ENCODE results near the gene CRIM1.

GRCh38 chr2:36407413-36407812 lies 51.8 kb downstream of the CRIM1 start:
- TF ChIP-seq ATF2 (CRISPR knock-in tag; IDR thresholded peaks at IDR 0.05; ENCODE audit: borderline replicate concordance, low read depth), result no peak
- TF ChIP-seq, protein P1, sequence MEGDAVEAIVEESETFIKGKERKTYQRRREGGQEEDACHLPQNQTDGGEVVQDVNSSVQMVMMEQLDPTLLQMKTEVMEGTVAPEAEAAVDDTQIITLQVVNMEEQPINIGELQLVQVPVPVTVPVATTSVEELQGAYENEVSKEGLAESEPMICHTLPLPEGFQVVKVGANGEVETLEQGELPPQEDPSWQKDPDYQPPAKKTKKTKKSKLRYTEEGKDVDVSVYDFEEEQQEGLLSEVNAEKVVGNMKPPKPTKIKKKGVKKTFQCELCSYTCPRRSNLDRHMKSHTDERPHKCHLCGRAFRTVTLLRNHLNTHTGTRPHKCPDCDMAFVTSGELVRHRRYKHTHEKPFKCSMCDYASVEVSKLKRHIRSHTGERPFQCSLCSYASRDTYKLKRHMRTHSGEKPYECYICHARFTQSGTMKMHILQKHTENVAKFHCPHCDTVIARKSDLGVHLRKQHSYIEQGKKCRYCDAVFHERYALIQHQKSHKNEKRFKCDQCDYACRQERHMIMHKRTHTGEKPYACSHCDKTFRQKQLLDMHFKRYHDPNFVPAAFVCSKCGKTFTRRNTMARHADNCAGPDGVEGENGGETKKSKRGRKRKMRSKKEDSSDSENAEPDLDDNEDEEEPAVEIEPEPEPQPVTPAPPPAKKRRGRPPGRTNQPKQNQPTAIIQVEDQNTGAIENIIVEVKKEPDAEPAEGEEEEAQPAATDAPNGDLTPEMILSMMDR (IDR thresholded peaks at IDR 0.05), result no peak
- TF ChIP-seq, protein P2, sequence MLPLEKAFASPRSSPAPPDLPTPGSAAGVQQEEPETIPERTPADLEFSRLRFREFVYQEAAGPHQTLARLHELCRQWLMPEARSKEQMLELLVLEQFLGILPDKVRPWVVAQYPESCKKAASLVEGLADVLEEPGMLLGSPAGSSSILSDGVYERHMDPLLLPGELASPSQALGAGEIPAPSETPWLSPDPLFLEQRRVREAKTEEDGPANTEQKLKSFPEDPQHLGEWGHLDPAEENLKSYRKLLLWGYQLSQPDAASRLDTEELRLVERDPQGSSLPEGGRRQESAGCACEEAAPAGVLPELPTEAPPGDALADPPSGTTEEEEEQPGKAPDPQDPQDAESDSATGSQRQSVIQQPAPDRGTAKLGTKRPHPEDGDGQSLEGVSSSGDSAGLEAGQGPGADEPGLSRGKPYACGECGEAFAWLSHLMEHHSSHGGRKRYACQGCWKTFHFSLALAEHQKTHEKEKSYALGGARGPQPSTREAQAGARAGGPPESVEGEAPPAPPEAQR (CRISPR knock-in tag; IDR thresholded peaks at IDR 0.05), result no peak
- no peak for TF ChIP-seq TEAD4 (CRISPR knock-in tag; IDR thresholded peaks at IDR 0.05)
- TF ChIP-seq, protein P3, sequence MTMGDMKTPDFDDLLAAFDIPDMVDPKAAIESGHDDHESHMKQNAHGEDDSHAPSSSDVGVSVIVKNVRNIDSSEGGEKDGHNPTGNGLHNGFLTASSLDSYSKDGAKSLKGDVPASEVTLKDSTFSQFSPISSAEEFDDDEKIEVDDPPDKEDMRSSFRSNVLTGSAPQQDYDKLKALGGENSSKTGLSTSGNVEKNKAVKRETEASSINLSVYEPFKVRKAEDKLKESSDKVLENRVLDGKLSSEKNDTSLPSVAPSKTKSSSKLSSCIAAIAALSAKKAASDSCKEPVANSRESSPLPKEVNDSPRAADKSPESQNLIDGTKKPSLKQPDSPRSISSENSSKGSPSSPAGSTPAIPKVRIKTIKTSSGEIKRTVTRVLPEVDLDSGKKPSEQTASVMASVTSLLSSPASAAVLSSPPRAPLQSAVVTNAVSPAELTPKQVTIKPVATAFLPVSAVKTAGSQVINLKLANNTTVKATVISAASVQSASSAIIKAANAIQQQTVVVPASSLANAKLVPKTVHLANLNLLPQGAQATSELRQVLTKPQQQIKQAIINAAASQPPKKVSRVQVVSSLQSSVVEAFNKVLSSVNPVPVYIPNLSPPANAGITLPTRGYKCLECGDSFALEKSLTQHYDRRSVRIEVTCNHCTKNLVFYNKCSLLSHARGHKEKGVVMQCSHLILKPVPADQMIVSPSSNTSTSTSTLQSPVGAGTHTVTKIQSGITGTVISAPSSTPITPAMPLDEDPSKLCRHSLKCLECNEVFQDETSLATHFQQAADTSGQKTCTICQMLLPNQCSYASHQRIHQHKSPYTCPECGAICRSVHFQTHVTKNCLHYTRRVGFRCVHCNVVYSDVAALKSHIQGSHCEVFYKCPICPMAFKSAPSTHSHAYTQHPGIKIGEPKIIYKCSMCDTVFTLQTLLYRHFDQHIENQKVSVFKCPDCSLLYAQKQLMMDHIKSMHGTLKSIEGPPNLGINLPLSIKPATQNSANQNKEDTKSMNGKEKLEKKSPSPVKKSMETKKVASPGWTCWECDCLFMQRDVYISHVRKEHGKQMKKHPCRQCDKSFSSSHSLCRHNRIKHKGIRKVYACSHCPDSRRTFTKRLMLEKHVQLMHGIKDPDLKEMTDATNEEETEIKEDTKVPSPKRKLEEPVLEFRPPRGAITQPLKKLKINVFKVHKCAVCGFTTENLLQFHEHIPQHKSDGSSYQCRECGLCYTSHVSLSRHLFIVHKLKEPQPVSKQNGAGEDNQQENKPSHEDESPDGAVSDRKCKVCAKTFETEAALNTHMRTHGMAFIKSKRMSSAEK (CRISPR knock-in tag; IDR thresholded peaks at IDR 0.05; ENCODE audit: borderline replicate concordance), result no peak
- TF ChIP-seq, protein P4, sequence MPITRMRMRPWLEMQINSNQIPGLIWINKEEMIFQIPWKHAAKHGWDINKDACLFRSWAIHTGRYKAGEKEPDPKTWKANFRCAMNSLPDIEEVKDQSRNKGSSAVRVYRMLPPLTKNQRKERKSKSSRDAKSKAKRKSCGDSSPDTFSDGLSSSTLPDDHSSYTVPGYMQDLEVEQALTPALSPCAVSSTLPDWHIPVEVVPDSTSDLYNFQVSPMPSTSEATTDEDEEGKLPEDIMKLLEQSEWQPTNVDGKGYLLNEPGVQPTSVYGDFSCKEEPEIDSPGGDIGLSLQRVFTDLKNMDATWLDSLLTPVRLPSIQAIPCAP (CRISPR knock-in tag; IDR thresholded peaks at IDR 0.05), result no peak
- TF ChIP-seq TCF7 (CRISPR knock-in tag; IDR thresholded peaks at IDR 0.05; ENCODE audit: low read depth), result no peak
- TF ChIP-seq FOXJ3 (CRISPR knock-in tag; IDR thresholded peaks at IDR 0.05; ENCODE audit: borderline replicate concordance), result no peak
- TF ChIP-seq, protein P5, sequence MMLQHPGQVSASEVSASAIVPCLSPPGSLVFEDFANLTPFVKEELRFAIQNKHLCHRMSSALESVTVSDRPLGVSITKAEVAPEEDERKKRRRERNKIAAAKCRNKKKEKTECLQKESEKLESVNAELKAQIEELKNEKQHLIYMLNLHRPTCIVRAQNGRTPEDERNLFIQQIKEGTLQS (CRISPR knock-in tag; conservative IDR thresholded peaks at IDR 0.05), result no peak
- TF ChIP-seq, protein P6, sequence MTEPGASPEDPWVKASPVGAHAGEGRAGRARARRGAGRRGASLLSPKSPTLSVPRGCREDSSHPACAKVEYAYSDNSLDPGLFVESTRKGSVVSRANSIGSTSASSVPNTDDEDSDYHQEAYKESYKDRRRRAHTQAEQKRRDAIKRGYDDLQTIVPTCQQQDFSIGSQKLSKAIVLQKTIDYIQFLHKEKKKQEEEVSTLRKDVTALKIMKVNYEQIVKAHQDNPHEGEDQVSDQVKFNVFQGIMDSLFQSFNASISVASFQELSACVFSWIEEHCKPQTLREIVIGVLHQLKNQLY (CRISPR knock-in tag; IDR thresholded peaks at IDR 0.05), result no peak
- no peak for TF ChIP-seq FOXK1 (CRISPR knock-in tag; IDR thresholded peaks at IDR 0.05)
- TF ChIP-seq, protein P7, sequence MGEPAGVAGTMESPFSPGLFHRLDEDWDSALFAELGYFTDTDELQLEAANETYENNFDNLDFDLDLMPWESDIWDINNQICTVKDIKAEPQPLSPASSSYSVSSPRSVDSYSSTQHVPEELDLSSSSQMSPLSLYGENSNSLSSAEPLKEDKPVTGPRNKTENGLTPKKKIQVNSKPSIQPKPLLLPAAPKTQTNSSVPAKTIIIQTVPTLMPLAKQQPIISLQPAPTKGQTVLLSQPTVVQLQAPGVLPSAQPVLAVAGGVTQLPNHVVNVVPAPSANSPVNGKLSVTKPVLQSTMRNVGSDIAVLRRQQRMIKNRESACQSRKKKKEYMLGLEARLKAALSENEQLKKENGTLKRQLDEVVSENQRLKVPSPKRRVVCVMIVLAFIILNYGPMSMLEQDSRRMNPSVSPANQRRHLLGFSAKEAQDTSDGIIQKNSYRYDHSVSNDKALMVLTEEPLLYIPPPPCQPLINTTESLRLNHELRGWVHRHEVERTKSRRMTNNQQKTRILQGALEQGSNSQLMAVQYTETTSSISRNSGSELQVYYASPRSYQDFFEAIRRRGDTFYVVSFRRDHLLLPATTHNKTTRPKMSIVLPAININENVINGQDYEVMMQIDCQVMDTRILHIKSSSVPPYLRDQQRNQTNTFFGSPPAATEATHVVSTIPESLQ (CRISPR knock-in tag; IDR thresholded peaks at IDR 0.05), result no peak
- no peak for TF ChIP-seq MAX (CRISPR knock-in tag; IDR thresholded peaks at IDR 0.05)
